Kidney (tissue), 14 donors: Measurements from ENCODE around the gene CNOT10. TPM values are rescaled to one million over a fixed set of nuclear protein-coding genes. Genes with fewer than 3 reads are reported as not detected.

Experiments used
- DNase-seq, 5 donors: peaks; one replicate each; pipeline ENCODE4 v3.0.0-alpha.2; 2013 to 2020
- FAIRE-seq: peaks from 2 replicates; lab custom pipeline; 2012; peaks lifted over from hg19 to GRCh38; lab: Jason Lieb, UNC
- H3K27ac ChIP-seq, 2 donors: one replicate each; pipeline ENCODE4 v1.7.0; 2013; ENCODE audit warnings: low read depth in 2 of 2, low read length in 2 of 2, inconsistent platforms in 1 of 2
- H3K27me3 ChIP-seq: one replicate; pipeline ENCODE4 v1.7.1; 2013; ENCODE audit warnings: low read length, inconsistent platforms; ENCODE audit not compliant: control insufficient read depth, insufficient read depth
- H3K36me3 ChIP-seq, 3 donors: one replicate each; pipeline versions ENCODE4 v1.7.0 to v1.7.1; 2013; ENCODE audit warnings: low read length in 3 of 3, control low read depth in 1 of 3, inconsistent platforms in 1 of 3; ENCODE audit not compliant: insufficient read depth in 3 of 3, control insufficient read depth in 2 of 3
- H3K4me1 ChIP-seq, 3 donors: one replicate each; pipeline versions ENCODE4 v1.7.0 to v1.7.1; 2013; ENCODE audit warnings: low read length in 3 of 3, inconsistent platforms in 1 of 3, low read depth in 1 of 3; ENCODE audit not compliant: control insufficient read depth in 2 of 3, insufficient read depth in 2 of 3
- H3K4me3 ChIP-seq, 3 donors: one replicate each; pipeline versions ENCODE4 v1.7.0 to v1.8.1; 2013; ENCODE audit warnings: low read length in 3 of 3, control low read depth in 1 of 3, inconsistent platforms in 1 of 3
- H3K9ac ChIP-seq, 3 donors: one replicate each; pipeline versions ENCODE4 v1.7.0 to v1.7.1; 2013; ENCODE audit warnings: low read length in 3 of 3, control low read depth in 1 of 3, inconsistent platforms in 1 of 3
- H3K9me3 ChIP-seq, 3 donors: one replicate each; pipeline versions ENCODE4 v1.7.0 to v1.7.1; 2013; ENCODE audit warnings: low read length in 3 of 3, control low read depth in 1 of 3, inconsistent platforms in 1 of 3; ENCODE audit not compliant: control insufficient read depth in 2 of 3, insufficient read depth in 1 of 3
- intact Hi-C: fragments of 100-400 bp; cut with DNase I; formaldehyde crosslinking; loops from one replicate; pipeline ENCODE4 v1.11.1; 2022
- polyA plus RNA-seq: library from polyadenylated mRNA; stranded (reverse); fragments of 350-450 nt; fragmentation: Illumina TruSeq; extraction: RNeasy Lipid Tissue Mini Kit (QIAGEN cat#74804); gene quantifications from one replicate; pipeline ENCODE4 v1.2.3, GENCODE V29; 2014; ENCODE audit warnings: low read depth, low replicate concordance; ENCODE audit not compliant: insufficient read depth
- total RNA-seq: library from RNA; stranded (reverse); fragmentation: NEBNext Ultra II Directional; extraction: Animal tissue kit (Norgen Biotek cat#: 25700); gene quantifications from one replicate; pipeline ENCODE4 v1.2.1, GENCODE V29; 2021
- TF ChIP-seq, protein P1 (sequence below): IDR thresholded peaks from 3 replicates; pipeline ENCODE4 v1.5.1; 2012; ENCODE audit warnings: mild to moderate bottlenecking, moderate library complexity, borderline replicate concordance; ENCODE audit not compliant: insufficient read depth; ENCODE audit errors: extremely low read depth
- donor health status: control.
- donor health status: control.
- donor health status: control.
- donor health status: control.
- donor health status: control.
- donor health status: DM: yes; HTN: yes; CAD: no.
- donor health status: Normal renal cell carcinoma (clear cell type).

CNOT10 gene
- total and polyA plus RNA-seq, 2 donors from 2014 or later = 19.0 to 34.0 TPM

DNA sequence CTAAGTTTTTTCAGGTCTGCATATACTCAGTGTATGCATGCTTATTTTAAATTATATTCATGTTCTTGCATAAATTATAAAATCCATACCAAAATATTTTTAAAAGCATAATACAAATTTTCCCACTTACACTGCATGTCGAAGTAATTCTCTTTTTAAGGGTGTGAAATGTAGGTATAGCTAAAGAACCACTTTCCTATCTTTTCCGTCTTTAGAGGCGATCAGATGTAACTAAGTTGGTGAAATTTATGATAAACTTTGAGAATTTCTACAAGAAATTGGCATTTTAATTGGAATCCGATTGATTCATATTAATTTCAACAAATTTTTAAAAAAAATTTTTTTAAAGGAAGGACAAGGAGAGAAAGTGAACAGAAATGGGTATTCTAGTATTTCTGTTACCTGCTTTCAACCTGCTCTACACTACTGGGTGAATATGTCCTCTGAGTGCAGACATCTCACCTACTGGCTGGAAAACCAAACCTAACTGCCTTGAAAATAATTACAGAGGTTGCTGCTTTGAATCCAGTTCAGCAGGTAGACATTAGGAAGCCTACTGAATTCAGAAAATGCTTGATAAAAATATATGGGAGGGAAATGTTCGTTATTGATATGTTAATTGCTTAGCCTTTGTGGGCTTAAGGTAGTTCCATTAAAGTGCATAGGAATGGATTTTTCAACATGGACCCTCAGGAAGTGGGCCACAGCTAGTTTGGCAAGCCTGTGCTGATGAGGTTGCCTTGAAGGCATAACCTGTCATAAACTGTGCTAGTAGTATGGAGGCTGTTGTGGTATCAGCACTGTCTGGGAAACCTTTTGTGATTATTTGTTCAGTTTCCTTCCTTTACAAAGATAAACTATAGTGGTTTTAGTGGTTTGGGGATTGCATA, 137.9 kb downstream of the CNOT10 start:
- Histone ChIP-seq H3K9ac (no peak overlapping the region), H3K27me3 (peaks cover 34% of the 10 kb centered on the region), H3K9me3 (no peaks in the 10 kb centered on the region), H3K27ac (no peak overlapping the region), H3K4me1 (peaks cover 0 to 4% (median 0%) of the 10 kb centered on the region in 3 donors), H3K36me3 (no peaks in the 10 kb centered on the region), H3K4me3 (no peak overlapping the region)
- DNase-seq (no peak), FAIRE-seq (no peak)
- intact Hi-C loops = no loop called here
- TF ChIP-seq, protein P1, sequence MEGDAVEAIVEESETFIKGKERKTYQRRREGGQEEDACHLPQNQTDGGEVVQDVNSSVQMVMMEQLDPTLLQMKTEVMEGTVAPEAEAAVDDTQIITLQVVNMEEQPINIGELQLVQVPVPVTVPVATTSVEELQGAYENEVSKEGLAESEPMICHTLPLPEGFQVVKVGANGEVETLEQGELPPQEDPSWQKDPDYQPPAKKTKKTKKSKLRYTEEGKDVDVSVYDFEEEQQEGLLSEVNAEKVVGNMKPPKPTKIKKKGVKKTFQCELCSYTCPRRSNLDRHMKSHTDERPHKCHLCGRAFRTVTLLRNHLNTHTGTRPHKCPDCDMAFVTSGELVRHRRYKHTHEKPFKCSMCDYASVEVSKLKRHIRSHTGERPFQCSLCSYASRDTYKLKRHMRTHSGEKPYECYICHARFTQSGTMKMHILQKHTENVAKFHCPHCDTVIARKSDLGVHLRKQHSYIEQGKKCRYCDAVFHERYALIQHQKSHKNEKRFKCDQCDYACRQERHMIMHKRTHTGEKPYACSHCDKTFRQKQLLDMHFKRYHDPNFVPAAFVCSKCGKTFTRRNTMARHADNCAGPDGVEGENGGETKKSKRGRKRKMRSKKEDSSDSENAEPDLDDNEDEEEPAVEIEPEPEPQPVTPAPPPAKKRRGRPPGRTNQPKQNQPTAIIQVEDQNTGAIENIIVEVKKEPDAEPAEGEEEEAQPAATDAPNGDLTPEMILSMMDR = no peak

Other genes starting within 250 kb of the CNOT10 start
- 63.3 TPM for gene CMTM6, start 182.3 kb upstream of the CNOT10 start, total RNA-seq
- 22.2 TPM for gene CMTM6, start 182.3 kb upstream of the CNOT10 start, polyA plus RNA-seq
- 28.2 TPM for gene DYNC1LI1, start 114.3 kb upstream of the CNOT10 start, total RNA-seq
- gene DYNC1LI1, start 114.3 kb upstream of the CNOT10 start, polyA plus RNA-seq = 24.3 TPM
- gene TRIM71, start 132.8 kb downstream of the CNOT10 start, total RNA-seq = 1.2 TPM
- gene TRIM71, start 132.8 kb downstream of the CNOT10 start, polyA plus RNA-seq = 0.92 TPM